HG03520 (cell line): Measurements from ENCODE around the gene CAMTA2.

Experiments used
- ATAC-seq: cut with Tn5 transposase; IDR thresholded peaks from one replicate; pipeline ENCODE4 v1.9.1; 2021; ENCODE audit warnings: mild to moderate bottlenecking, moderate library complexity; ENCODE audit not compliant: unreplicated experiment

The CAMTA2 gene

GRCh38 chr17:5002121-5002788 is 14.8 kb upstream of the CAMTA2 start:
- no peak for ATAC-seq

- no peak for ATAC-seq
Observed at GRCh38 chr17:5000237-5000639, 12.8 kb upstream of the CAMTA2 start.

- no peak for ATAC-seq
Observed at GRCh38 chr17:4999430-5000093, 12.1 kb upstream of the CAMTA2 start.

DNA sequence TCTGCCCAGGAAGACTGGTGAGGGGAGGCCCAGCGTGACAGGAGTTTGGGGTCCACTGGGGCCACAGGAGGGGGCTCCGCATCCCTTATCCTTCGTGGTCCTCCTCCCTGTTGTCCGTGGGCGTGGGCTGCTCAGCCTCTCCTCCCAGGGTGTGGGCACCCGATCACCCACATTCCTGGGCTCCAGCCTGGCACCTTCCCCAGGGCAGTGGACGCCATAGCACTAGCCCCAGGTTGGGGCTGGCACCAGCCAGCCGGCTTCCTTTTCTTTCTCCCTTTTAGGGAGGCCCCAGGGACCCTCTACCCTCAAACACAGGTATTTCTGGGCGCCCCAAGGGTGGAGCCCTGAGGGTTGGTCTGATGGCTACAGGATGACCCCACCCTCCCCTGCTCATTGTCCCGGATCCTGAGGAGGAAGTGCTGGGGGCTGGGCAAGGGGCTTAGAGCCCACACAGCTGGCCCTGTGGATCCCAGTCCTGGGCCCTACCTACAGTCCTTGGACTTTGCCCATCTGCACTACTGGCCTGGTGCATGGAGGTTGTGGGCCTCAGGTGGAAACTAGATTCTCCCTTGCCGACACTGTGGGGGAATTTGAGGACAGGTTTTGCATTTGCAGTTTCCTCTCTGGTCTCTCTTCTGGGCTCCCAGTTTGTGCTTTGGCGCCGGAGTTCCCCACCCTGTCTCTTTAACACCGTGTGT is 11.4 kb upstream of the CAMTA2 start:
- no peak for ATAC-seq

GRCh38 chr17:4998027-4998731 is 10.7 kb upstream of the CAMTA2 start:
- ATAC-seq, result no peak

DNA sequence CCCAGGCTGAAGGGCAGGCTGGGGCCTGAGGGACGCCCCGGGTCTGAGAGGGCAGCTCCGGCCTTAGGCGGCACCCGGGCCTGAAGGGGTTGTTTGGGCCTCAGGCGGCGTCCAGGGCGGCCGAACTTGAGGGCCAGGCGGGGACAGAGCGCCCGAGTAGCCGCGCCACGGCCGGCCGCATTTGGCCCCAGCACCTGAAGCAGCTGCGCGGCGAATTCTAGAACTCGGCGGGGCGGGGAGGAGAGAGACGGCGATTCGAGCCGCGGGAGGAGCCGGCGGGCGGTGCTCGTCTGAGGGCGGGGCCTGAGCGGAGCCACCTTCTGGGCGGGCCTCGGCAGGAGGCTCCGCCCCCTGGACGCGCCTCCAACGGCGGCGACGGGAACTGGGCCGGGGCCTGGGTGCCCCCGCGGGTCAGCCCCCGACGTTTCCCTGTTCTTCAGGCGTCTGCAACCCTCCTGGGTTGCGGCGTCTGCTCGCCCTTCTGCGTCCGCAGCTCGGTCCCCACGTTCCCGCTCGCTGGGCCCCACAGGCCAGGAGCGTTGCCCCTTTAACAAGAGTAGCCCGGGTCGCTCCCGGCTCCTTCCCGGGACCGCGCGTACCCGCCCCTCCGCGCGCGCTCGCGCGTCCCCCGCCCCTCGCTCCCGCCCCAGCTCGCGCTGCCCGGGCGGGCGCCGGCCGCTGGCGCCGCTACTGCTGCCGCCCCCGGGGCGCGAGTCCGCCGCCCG is 10.0 kb upstream of the CAMTA2 start, which contains the start of the genes INCA1 and KIF1C:
Gene INCA1, minus strand, starts transcription at position 221 of the 725 bp plus-strand sequence. CDS start 3,085 bp downstream, outside the sequence.
Gene KIF1C, plus strand, starts transcription at position 649 of the 725 bp plus-strand sequence. CDS start 2,297 bp downstream, outside the sequence.
- ATAC-seq, result peak; percentile 65

- ATAC-seq, result no peak
Observed at GRCh38 chr17:4994081-4994595, 6.7 kb upstream of the CAMTA2 start.

- no peak for ATAC-seq
Observed at GRCh38 chr17:4987767-4988567, 492 bp upstream of the CAMTA2 start.

DNA sequence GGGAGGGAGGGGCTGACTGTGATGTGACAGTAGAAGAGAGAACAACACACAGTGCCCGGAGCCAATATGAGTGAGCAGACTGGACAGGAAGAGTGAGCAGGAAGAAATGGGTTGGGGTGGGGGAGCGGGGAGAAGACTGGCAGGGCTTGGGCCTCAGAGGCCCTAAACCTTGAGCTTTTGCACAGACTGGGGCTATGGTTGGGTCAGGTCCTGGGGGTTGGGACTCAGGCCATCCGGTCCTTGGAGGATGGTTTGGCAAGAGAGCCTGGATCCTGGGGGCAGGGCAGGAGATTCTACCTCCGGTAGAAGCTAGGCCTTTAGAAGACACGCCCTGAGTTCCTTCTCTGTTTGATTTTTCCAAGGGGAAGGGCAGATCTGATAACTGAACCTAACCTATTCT is 1.1 kb downstream of the CAMTA2 start:
- ATAC-seq, result no peak

GRCh38 chr17:4982305-4982704 is 5.2 kb downstream of the CAMTA2 start:
- ATAC-seq, result no peak

DNA sequence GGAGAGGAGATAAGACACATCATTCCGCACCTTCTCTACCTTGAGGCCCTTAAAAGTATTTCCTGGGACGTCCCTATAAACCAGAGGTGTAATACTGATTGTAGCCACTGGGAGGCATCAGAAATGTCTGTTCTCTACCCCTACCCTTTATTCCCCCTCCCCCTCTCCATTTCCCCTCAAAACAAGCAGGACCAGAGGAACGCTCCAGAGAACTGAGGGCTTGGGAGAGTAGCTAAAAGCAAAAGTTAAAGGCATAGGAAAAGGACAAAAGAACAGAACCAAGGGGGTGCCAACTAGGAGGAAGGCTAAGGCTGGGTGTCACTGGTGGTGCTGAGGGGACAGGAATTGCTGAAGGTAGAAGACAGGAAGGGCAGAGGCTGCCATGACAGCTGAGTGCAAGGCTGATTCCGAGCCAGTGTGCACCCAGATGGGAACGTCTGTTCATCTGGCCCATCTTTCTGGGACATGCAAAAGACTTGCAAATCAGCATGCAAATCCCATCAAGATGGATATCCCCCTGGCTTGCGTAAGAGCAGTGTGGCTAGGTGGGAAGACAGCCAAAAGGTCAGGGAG is 6.7 kb downstream of the CAMTA2 start:
- no peak for ATAC-seq

- no peak for ATAC-seq
Observed at GRCh38 chr17:4978726-4979125, 8.7 kb downstream of the CAMTA2 start.

DNA sequence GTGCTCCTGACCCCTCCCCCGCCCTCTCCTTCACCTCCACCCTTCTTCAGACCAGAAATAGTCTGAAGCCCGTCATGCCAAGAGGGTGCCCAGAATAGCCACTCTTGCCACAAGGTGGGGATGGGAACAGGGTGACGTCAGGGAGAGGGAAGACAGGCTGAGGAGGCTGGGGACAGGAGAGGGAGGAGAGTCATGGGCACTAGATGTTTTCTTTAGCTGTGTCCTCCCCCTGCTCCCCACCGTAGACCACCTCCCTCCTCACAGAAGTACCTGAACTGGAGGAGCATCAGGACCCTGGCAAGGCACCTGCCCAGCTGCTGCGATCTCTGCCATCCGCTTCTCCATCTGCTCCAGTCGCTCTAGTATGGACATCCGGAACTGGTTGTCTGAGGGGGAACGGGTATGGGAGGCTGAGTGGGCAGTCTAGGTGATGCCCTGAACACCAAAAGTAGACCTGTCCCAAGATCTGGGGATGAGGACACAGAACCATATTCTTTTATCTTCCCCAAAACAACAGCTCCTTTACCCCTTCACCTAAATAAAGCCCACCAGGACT is 13.3 kb downstream of the CAMTA2 start:
- ATAC-seq, result no peak

GRCh38 chr17:4973256-4974114 is 14.0 kb downstream of the CAMTA2 start:
- no peak for ATAC-seq

- no peak for ATAC-seq
Observed at GRCh38 chr17:4972752-4973151, 14.7 kb downstream of the CAMTA2 start.

GRCh38 chr17:4972322-4972721 is 15.2 kb downstream of the CAMTA2 start:
- ATAC-seq, result no peak

DNA sequence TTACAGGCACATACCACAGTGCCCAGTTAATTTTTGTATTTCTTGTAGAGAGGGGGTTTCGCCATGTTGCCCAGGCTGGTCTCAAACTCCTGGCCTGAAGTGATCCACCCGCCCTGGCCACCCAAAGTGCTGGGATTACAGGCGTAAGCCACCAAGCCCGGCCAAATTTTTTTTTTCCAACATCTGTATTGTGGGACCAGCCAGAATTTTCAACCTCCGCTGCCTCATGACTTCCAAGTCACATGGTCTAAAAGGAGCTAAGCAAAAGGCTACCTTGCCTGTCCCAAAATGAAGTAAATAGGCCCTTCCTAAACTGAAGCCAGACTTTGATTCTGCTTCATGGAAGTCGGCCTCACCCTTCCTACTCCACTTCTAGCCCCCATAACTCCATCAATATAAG is 15.6 kb downstream of the CAMTA2 start:
- no peak for ATAC-seq

GRCh38 chr17:4970273-4970672 is 17.2 kb downstream of the CAMTA2 start:
- no peak for ATAC-seq
